Stimulated activated CD8-positive, alpha-beta memory T cell treated with anti-CD3 and anti-CD28 coated beads, Interleukin-4, amount 100 ng/mL, for 48 hours (primary cell): ENCODE measurements around the gene BTBD17.
A peak's percentile ranks its signal among the peaks of the same experiment; 100 is the strongest.

ENCODE experiments used
- DNase-seq: peaks from one replicate; pipeline ENCODE4 v3.0.0-alpha.2; 2020

The BTBD17 gene

DNA sequence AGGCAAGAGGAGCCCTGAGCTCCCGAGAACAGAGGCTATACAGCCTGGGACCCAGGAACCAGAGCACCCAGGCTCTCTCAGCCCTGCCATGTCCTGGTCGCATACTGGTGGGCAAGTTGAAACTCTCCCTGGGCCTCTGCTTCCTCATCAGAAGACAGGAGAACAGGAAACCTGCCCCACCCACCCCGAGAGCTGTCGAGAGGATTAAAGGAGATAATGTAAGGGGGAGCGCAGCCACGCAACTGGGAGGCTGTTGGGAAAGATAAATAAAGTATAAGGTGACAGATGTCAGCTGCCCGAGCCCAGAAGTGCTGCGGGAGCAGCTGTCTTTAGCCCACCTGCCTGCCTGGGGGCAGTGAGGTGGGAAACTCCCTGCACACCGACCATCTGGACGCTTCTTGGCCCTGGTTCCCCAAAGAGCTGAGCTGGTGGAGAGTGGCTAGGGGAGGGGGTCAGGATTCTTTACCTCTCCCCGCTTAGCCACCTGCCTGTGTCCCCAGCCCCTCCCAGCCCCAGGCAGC is 28.8 kb downstream of the BTBD17 start:
- DNase-seq: no peak

DNA sequence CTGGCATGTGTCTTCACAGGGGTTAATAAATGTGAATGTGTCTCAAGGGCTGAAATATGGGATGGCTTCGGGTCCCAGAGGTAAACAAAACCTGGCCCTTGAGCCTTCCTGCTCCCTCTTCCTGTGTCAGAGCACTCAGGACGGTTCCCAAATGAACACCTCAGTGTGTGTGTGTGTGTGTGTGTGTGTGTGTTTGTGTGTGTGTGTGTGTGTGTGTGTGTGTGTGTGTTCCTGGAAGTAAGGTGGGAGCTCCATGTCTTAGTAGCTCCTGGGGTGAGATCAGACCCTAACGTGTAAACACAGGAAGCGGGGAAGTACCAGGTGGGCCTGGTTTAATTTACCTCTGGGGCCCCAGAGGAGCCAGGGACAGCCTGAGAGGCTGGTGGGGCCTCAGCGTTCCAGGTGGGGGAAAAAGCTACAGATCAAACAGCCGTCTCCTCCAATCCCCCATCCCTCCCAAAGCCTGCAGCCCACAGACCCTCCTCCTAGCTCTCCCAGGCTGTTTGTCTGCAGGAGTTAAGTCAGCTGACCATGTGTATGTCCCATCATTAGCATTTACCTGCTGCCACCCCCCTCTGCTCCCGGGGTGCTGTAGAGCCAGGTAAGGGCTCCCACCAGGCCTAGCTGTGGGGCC is 29.5 kb downstream of the BTBD17 start:
- no peak for DNase-seq

DNA sequence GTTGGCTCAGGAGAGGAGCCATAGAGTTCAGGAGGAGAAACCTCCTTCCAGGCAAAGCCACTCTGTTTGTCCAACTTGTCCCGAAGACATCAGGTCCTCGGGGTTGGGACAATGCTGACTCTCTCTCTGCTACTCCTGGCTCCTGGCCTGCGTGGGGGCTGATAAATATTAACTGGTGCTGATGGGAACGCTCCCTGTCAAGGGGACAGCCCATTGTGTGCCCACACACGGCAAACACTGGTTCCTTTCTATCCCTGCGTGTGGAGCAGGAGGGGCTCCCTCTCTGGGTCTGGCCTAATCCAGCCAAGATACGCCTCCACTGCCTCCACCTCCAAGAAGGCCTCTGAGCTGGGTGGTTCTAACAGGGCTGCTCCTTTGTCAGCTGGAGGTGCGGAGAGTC is 31.2 kb downstream of the BTBD17 start:
- no peak for DNase-seq

DNA sequence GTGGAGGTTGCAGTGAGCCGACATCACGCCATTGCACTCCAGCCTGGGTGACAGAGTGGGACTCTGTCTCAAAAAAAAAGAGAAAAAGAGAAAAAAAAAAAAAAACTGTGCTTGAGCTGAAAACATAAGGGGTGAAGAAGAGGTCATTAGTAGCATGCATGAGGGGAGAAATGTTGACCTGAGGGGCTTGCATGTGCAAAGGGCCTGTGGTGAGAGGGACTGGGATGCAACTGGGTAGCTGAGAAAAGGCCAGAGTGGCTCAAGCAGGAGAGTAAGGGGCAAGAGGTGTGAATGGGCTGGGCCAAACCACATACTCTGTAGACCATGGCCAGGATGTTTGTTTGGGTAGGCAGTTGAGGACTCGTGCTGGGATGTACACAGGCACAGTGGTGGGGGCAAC is 32.3 kb downstream of the BTBD17 start:
- no peak for DNase-seq

DNA sequence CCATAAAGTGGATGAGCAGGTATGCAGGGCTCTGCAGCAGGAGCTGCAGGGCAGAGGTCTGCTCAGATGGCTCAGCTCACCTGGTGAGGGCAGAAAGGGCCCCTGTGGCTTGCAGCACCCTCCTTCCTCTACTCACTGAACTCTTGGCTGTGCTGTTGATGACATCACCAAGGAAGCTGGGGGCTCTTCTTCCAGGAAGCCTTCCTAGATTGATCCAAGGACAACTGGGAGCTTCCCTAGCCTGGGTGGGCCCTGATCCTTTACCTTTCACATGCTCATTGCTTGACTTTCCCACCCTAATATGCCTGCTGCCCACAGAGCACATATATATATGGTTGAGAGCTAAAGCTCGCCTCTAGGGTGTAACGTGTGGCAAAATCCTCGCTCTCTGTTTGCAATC is 33.2 kb downstream of the BTBD17 start:
- DNase-seq: no peak

DNA sequence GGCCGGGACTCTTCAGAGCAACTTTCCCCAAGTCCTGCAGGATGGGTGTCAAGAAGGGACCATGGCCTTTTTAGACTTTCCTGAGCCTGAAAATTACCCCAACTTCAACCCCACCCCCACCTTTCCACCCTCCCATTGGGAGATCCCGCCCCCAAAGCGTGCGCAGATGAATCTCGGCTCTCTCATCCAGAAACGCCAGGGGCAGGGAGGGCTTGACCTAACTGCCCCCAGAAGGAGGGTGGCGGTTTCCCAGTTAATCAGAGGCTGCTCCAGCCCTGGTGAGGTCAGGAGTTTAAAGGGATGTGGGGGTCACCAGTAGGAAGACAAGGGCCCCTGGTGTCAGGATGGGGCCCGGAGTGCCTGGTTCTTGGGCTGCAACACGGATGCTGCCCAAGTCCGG is 35.2 kb downstream of the BTBD17 start:
- no peak for DNase-seq

DNA sequence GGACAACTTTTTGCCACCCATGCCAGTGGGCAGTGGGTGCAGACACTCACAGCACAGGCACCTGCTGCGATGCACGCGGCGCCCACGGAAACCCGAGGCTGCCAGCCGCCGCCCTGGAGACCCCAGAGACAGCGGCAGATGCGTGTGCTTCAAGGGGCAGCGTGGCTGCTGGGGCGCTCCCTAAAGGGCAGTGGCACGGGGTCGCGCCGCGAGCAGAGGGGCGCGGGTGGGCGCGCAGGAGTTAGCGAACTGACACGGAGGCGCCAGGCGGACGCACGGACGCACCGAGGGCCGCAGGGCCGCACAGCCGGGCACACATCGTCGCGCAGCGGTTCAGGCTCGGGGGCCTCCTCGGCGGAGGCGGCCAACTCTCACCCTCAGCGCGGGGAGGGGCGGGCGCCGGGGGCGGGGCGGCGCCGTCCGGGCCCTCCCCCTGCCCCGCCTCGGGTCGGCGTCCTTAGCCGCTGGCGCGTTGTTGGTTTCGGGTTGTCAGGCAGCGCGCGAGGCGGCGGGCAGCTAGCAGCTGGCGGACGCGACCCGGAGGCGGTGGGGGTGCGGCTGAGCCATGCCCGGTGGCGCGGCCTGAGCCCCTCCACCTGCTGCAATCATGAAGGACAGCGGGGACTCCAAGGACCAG is 35.8 kb downstream of the BTBD17 start, which contains the start of gene KIF19:
Gene KIF19, plus strand, starts transcription at position 484 of the 637 bp plus-strand sequence. Its CDS starts 124 bp downstream, at position 608.
- peak; percentile 71 for DNase-seq

DNA sequence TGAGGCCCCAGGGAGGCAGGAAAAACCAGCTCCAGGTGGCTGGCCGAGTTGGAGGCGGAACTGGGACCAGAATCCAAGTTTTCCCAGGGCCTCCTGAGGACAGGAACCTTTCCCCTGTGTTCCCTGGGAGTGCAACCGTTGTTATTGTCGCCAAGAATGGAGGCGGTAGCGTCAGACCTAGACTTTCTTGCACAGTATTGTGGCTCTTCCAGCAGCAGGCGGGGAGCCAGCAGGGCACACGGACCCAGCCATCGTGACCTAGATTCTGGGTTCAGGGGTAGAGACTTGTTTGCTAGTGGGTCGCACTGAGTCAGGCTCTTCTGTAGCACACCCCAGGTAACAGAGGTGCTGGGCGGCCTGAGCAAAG is 36.3 kb downstream of the BTBD17 start:
- no peak for DNase-seq

DNA sequence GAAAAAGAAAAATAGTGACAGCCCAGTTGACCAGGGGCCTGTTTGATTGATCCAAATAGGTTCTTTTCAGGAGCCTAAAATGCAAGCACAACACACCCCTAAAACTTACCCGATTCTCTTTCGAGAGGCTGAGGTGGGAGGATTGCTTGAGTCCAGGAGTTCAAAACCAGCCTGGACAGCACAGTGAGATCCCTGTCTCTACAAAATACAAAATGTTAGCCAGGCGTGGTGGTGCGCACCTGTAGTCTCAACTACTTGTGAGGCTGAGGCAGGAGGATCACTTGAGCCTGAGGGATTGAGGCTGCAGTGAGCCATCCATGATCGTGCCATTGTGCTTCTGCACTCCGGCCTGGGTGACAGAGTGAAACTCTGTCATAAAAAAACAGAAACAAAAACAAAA is 37.1 kb downstream of the BTBD17 start:
- DNase-seq: no peak

DNA sequence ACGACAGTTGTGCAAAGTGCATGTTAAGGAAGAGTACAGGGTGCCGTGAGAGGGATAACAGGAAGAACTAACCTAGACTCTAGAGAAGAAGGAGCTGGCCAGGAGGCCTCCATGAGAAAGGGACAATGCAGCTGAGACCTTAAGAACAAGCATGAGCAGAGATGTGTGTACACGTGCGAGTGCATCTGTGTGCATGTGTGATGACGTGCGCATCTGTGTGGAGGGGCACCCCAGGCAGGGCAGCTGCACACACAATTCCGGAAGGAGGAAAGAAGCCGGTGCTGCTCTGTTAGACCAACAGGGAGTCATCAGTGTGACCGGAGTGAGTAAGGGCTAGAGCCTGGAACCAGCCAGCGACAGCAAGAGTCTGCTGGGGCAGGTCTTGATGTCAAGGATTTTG is 43.3 kb downstream of the BTBD17 start:
- no peak for DNase-seq

DNA sequence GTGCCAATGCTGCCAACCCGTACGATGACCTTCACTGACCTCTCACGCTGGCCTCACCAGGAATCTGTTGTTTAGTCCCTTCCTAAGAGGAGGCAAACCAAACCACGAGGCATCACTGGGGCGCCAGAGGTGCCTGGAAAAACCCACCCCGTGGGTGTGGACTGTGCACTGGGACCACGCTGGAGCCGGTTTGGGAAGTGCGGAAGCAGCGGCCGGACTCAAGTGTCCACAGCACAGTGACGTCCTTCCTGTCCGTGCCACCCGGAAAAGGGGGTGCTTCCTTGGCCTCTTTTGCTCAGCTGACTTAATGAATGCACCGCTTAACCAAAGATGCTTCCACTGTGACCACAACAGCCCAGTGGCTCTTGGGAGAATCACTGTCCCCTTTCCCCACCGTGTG is 44.6 kb downstream of the BTBD17 start:
- no peak for DNase-seq

DNA sequence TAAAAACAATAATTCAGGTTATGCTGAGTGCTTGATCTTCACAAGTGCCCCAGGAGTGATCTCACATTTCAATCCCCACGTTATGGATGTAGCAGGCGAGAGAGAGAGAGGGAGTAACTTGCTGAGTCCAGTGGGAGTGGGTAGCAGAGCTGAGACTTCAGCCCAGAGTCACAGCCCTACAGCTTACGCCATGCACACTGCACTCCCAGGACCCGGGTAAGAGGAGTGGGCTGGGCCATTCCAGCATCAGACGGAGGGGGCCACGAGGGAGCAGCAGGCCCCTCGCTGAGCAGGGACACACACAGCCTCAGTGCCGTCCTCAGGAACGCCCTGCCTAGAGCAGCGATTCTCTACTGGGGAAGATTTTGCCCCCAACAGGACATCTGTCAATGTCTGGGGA is 45.4 kb downstream of the BTBD17 start:
- no peak for DNase-seq

DNA sequence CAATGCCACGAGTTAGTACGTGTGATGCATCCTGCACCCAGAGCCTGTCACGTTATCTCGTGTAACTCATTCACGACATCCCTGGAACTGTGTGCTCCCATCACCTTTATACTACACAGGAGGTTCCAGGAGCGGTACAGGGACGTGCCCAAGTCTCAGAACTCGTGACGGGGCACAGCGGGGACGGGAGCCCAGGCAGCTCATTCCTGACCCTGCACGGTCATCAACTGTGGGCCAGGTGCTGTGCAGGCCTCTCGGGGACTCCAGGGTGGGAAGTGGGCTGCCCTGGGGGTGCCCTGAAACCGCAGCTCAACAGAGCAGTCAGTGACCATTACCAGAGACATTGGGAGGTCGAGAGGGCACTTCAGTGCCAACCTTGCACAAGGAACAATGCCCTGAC is 46.8 kb downstream of the BTBD17 start:
- no peak for DNase-seq

DNA sequence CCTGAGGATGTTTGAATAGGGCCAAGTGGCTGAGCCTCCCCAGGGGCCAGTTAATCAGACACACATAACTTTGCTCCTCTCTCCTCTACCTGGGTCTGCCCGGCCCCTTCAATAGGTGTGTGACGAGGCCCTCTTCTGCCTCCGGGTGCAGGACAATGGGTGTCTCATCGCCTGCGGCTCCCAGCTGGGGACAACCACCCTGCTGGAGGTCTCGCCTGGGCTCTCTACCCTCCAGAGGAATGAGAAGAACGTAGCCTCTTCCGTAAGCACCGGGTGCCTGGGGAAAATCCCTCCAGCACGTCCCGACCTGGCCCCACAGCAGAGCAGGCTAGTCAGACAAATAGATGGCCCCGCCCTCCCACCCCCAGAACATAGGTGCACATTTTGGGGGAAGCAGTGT is 51.8 kb downstream of the BTBD17 start:
- no peak for DNase-seq

DNA sequence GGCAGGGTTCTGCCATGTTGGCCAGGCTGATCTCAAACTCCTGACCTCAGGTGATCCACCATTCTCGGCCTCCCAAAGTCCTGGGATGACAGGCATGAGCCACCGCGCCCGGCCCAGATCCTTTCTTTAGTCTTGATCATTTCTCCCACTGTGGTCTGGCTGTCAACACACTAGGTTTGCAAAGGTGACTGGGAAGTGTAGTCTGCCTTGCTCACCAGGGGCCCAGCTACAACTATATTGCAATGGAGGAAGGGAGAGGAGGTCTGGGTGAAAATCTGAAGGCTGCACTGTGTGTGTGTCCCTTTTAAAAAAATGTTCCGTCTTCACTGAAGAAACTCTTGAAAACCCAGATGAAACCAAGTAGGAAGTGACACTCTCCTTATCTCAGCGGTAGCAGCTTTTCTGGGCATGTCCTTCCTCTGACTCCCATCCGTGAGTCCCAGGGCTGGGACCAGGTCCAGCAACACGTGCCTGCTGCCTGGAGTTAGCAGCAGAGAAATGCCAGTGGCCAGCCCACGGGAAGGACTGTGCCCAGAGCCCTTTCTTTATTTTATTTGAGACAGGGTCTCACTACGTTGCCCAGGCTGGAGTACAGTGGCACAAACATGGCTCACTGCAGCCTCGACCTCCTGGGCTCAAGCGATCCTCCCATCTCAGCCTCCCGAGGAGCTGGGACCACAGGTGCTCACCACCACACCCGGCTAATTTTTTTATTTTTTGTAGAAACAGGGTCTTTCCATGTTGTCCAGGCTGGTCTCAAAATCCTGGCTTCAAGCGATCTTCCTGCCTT is 53.5 kb downstream of the BTBD17 start:
- no peak for DNase-seq
